PC-3 (cell line): ENCODE measurements around the gene PRR15L.
A peak's percentile ranks its signal among the peaks of the same experiment; 100 is the strongest.

Experiments
- CTCF ChIP-seq: fragments of 300-600 bp; sonication (generic); conservative IDR thresholded peaks from 2 replicates; pipeline ENCODE4 v1.5.1; 2017; ENCODE audit warnings: antibody characterized with exemption, low read depth, mild to moderate bottlenecking, low read length
- EZH2 ChIP-seq: fragments of 300-600 bp; sonication (generic); IDR thresholded peaks from one replicate; pipeline ENCODE4 v1.6.1; 2017; ENCODE audit warnings: antibody characterized with exemption, mild to moderate bottlenecking, low read length; ENCODE audit not compliant: unreplicated experiment
- EZH2phosphoT487 ChIP-seq: fragments of 300-600 bp; sonication (generic); IDR thresholded peaks from 2 replicates; pipeline ENCODE4 v1.6.1; 2018; ENCODE audit warnings: mild to moderate bottlenecking, antibody characterized with exemption, low read length, borderline replicate concordance

- TF ChIP-seq CTCF (peak; percentile 94), EZH2 (no peak), EZH2phosphoT487 (no peak)
These were observed 13.2 kb upstream of the PRR15L start, which contains the start of gene CDK5RAP3 for GRCh38 chr17:47970725-47971499.
